HEK293T (cell line): ENCODE data around the gene HAUS2.
"Not testable (repeated sequence)": the region's sequence is repeated elsewhere in the genome, so short reads cannot be mapped to it uniquely, and the experiment has no call there.

Source experiments
- ARNT ChIP-seq: fragments of 450-650 bp; IDR thresholded peaks from 2 replicates; pipeline ENCODE4 v1.6.1; 2017; ENCODE audit warnings: mild to moderate bottlenecking
- FOXA1 ChIP-seq: fragments of 450-650 bp; IDR thresholded peaks from 2 replicates; pipeline ENCODE4 v1.6.1; 2016; ENCODE audit warnings: mild to moderate bottlenecking
- SP1 ChIP-seq: fragments of 450-650 bp; IDR thresholded peaks from 2 replicates; pipeline ENCODE4 v1.6.1; 2017

- not testable (repeated sequence) for TF ChIP-seq FOXA1, ARNT, SP1
These were observed 8.0 kb downstream of the HAUS2 start for GRCh38 chr15:42556550-42557207.
